Esophagus muscularis mucosa (tissue), 4 donors: ENCODE results near the gene GALNT7. TPM values are rescaled to one million over a fixed set of nuclear protein-coding genes. Genes with fewer than 3 reads are reported as not detected.

ENCODE experiments used
- DNase-seq: peaks from one replicate; pipeline ENCODE4 v3.0.0-alpha.2; 2017; ENCODE audit errors: extremely low spot score
- H3K27ac ChIP-seq, 4 donors: fragments of 200-600 bp; sonication (generic); replicated peaks in 1 of 4; 1 replicate in 3 of 4; 2 replicates in 1 of 4; pipeline ENCODE4 v1.5.1; 2016 to 2019; ENCODE audit warnings: mild to moderate bottlenecking in 1 of 4
- H3K27me3 ChIP-seq, 4 donors: fragments of 200-600 bp; sonication (generic); one replicate each; pipeline versions ENCODE4 v1.5.1 to v1.6.0; 2016 to 2019
- H3K36me3 ChIP-seq, 4 donors: fragments of 200-600 bp; sonication (generic); one replicate each; pipeline ENCODE4 v1.5.1; 2016 to 2019
- H3K4me1 ChIP-seq, 4 donors: fragments of 200-600 bp; sonication (generic); one replicate each; pipeline ENCODE4 v1.5.1; 2016 to 2019
- H3K4me3 ChIP-seq, 4 donors: fragments of 200-600 bp; sonication (generic); 1 replicate in 2 of 4; 2 replicates in 2 of 4; pipeline ENCODE4 v1.5.1; 2016 to 2019; ENCODE audit warnings: mild to moderate bottlenecking in 4 of 4, moderate library complexity in 1 of 4
- H3K9me3 ChIP-seq, 4 donors: fragments of 200-600 bp; sonication (generic); 1 replicate in 3 of 4; 2 replicates in 1 of 4; pipeline ENCODE4 v1.5.1; 2016 to 2019
- EP300 ChIP-seq: sonication (generic); formaldehyde crosslinking; IDR thresholded peaks from one replicate; pipeline ENCODE4 v1.6.1; 2017; ENCODE audit warnings: antibody characterized with exemption
- POLR2A ChIP-seq: fragments of 450-650 bp; IDR thresholded peaks from one replicate; pipeline ENCODE4 v1.6.1; 2017; ENCODE audit warnings: antibody characterized with exemption, moderate library complexity, mild to moderate bottlenecking, low read depth
- POLR2AphosphoS5 ChIP-seq, 2 donors: sonication (generic); formaldehyde crosslinking; IDR thresholded peaks; one replicate each; pipeline ENCODE4 v1.6.1; 2017; ENCODE audit warnings: antibody characterized with exemption in 2 of 2
- WGBS: methylation state at CpG from one replicate; pipeline ENCODE4 v1.1.5; 2018; 5-methylcytosine and 5-hydroxymethylcytosine counted together
- intact Hi-C: fragments of 100-400 bp; cut with DNase I; formaldehyde crosslinking; loops from one replicate; pipeline ENCODE4 v1.15.1; 2023
- total RNA-seq, 4 donors: library from RNA; depleted of rRNA; stranded (reverse); fragments of >200 nt; gene quantifications; one replicate each; pipeline versions ENCODE4 v1.1.0 to v1.2.1, GENCODE V29; 2016
- TF ChIP-seq, protein P1 (sequence below), 3 experiments: fragments of 200-600 bp in 2 of 3; fragments of 450-650 bp in 1 of 3; sonication (generic) in 2 of 3; IDR thresholded peaks; one replicate each; pipeline ENCODE4 v1.5.1; 2017 to 2019; ENCODE audit warnings: antibody characterized with exemption in 3 of 3, mild to moderate bottlenecking in 2 of 3, moderate library complexity in 1 of 3

Gene GALNT7
- total RNA-seq, 4 donors from 2014 or later, result 9.6 to 20.2 (median 12.9) TPM

DNA sequence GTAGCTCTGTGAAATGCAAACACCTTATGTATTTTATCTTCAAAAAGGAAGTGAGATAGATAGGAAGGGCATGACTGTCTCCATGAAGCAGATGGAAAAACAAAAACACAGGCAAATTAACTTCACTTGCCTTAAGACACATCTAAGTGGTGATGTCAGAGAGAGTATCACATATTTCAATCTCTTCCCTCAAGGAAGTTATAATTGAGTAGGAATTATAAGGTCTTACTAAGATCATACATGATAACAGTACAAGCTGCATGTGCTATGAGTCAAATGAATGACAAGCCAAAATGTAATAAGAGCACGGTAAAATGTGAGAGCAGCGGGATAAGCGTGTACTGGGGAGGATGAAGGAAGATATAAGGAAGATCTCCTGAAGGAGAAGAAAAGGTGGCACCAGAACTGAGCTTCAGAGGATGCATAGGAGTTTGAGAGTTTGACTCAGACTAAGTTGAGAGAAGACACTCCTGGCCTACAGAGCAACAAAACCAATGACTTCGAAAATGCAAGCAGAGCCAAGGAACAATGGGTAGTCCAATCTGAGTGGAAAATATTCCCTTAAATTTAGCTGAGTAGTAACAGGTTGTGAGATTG is 43.3 kb upstream of the GALNT7 start:
- Histone ChIP-seq H3K36me3 (no peaks in the 10 kb centered on the region), H3K27ac (no peak overlapping the region), H3K27me3 (no peaks in the 10 kb centered on the region), H3K4me3 (no peak overlapping the region), H3K4me1 (peaks cover 0 to 6% (median 0%) of the 10 kb centered on the region in 4 donors), H3K9me3 (no peaks in the 10 kb centered on the region)
- WGBS, result 91% methylated on average over 4 of the region's 4 CpGs
- no peak for DNase-seq
- TF ChIP-seq, protein P1, sequence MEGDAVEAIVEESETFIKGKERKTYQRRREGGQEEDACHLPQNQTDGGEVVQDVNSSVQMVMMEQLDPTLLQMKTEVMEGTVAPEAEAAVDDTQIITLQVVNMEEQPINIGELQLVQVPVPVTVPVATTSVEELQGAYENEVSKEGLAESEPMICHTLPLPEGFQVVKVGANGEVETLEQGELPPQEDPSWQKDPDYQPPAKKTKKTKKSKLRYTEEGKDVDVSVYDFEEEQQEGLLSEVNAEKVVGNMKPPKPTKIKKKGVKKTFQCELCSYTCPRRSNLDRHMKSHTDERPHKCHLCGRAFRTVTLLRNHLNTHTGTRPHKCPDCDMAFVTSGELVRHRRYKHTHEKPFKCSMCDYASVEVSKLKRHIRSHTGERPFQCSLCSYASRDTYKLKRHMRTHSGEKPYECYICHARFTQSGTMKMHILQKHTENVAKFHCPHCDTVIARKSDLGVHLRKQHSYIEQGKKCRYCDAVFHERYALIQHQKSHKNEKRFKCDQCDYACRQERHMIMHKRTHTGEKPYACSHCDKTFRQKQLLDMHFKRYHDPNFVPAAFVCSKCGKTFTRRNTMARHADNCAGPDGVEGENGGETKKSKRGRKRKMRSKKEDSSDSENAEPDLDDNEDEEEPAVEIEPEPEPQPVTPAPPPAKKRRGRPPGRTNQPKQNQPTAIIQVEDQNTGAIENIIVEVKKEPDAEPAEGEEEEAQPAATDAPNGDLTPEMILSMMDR (IDR thresholded peaks at IDR 0.05), result no peak
- TF ChIP-seq POLR2A (no peak), POLR2AphosphoS5 (IDR thresholded peaks at IDR 0.05) (no peak)
- intact Hi-C loops, result no loop called here

DNA sequence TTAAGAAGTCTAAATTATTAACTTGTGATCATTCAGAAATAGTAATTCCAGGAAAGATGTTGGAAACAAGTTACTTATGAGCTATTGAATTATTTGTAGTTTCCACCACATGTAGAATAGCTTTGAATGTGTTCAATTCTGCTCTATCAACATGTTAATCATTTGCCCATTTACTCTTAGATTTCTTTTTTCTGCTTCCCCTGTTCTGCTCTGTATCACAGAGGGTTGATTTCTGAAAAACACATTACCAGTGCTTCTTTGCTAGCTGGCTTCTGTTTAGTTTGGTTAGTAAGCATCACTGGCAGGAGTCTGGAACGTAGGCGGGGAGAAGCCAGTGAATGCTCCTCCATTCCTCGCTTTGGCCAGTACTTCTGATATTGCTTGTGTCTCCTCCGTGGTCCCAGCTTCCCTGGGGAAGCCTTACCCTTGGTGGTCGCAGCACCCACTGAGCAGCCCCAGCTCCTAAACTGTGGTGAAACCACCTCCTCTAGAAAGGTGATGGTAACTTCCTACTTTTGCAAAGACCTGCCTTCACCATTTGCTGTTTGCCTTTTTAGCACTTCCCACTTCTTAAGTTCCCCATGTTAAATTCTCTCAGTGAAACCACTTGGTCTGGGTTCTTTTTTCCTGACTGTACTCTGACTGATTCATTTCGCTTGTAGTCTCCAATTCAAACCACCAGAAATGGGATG is 40.3 kb upstream of the GALNT7 start:
- no peak overlapping the region for H3K27ac ChIP-seq
- no peak overlapping the region for H3K4me3 ChIP-seq
- 88% methylated on average over 6 of the region's 6 CpGs for WGBS
- intact Hi-C loops, result no loop called here
- H3K9me3 ChIP-seq, result no peaks in the 10 kb centered on the region
- H3K4me1 ChIP-seq, result no peaks in the 10 kb centered on the region
- no peaks in the 10 kb centered on the region for H3K36me3 ChIP-seq
- no peaks in the 10 kb centered on the region for H3K27me3 ChIP-seq
- TF ChIP-seq POLR2A, result no peak
- TF ChIP-seq EP300, result no peak
- TF ChIP-seq, protein P1 (IDR thresholded peaks at IDR 0.05), result no peak
- no peak for TF ChIP-seq POLR2AphosphoS5 (IDR thresholded peaks at IDR 0.05)
- DNase-seq, result no peak

DNA sequence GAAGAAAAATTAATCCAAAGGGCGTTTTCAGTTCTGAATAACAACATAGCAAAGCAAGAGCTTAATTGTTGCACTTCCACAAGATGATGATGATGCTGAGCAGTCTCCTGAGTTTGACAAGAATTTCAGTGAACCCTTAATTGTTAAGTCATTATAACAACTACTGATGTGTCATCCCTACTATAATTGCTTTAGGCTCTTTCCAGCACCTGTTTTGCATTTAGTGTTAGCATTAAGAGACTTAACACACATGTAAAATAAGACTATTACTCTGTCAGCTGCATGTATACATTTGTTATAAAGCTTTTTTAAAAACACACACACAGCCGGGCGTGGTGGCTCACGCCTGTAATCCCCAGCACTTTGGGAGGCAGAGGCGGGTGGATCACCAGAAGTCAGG is 37.9 kb upstream of the GALNT7 start:
- Histone ChIP-seq H3K27ac (no peak overlapping the region), H3K9me3 (no peaks in the 10 kb centered on the region), H3K4me3 (no peak overlapping the region), H3K36me3 (no peaks in the 10 kb centered on the region), H3K27me3 (no peaks in the 10 kb centered on the region), H3K4me1 (no peaks in the 10 kb centered on the region)
- no peak for DNase-seq
- intact Hi-C loops, result no loop called here
- no peak for TF ChIP-seq POLR2A
- TF ChIP-seq, protein P1 (IDR thresholded peaks at IDR 0.05), result no peak
- no peak for TF ChIP-seq EP300
- TF ChIP-seq POLR2AphosphoS5 (IDR thresholded peaks at IDR 0.05), result no peak
- WGBS, result 96% methylated on average over 5 of the region's 5 CpGs

DNA sequence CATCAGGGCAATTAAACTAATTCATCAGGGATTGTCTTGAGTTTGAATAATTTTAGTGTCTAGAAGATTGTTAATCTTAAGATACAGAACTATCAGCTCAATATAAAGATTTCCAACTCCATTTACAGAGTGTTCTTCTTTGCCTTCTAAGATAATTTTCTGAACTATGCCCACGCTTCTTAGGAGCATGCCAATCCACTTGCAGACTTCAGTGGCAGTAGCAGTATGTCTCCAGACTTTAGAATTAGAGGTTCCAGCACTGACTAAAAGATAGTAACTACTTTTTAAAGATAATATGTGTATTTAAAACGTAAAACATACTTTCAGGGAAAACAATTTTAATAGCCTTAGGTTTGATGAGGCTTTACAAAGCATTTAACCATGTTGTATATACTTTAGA is 34.2 kb upstream of the GALNT7 start:
- WGBS, result 87% methylated on average over 2 of the region's 2 CpGs
- no peaks in the 10 kb centered on the region for H3K9me3 ChIP-seq
- H3K4me1 ChIP-seq, result no peaks in the 10 kb centered on the region
- intact Hi-C loops, result no loop called here
- H3K36me3 ChIP-seq, result no peaks in the 10 kb centered on the region
- DNase-seq, result no peak
- no peaks in the 10 kb centered on the region for H3K27me3 ChIP-seq
- TF ChIP-seq POLR2AphosphoS5 (IDR thresholded peaks at IDR 0.05) (no peak), EP300 (no peak), POLR2A (no peak)
- TF ChIP-seq, protein P1 (IDR thresholded peaks at IDR 0.05), result no peak
- H3K4me3 ChIP-seq, result no peak overlapping the region
- H3K27ac ChIP-seq, result no peak overlapping the region
